NB4 (cell line): ENCODE measurements around the gene MPZL1.

ENCODE experiments used
- DNase-seq: peaks from one replicate; pipeline ENCODE4 v3.0.0; 2010; ENCODE audit warnings: low read depth
- H3K4me3 ChIP-seq: one replicate; pipeline ENCODE4 v1.5.1; 2011; ENCODE audit warnings: mild to moderate bottlenecking, low read depth, low read length, moderate library complexity
- CTCF ChIP-seq: IDR thresholded peaks from one replicate; pipeline ENCODE4 v1.5.1; 2012; ENCODE audit warnings: low read depth, low read length
- MAX ChIP-seq: IDR thresholded peaks from 2 replicates; pipeline ENCODE4 v1.6.1; 2011; ENCODE audit warnings: low read depth, low read length
- MYC ChIP-seq: IDR thresholded peaks from 2 replicates; pipeline ENCODE4 v1.6.1; 2011; ENCODE audit warnings: low read depth, low read length
- POLR2A ChIP-seq: IDR thresholded peaks from 2 replicates; pipeline ENCODE4 v1.6.1; 2011; ENCODE audit warnings: mild to moderate bottlenecking; ENCODE audit not compliant: insufficient read length; ENCODE audit errors: extremely low read depth

MPZL1 gene

DNA sequence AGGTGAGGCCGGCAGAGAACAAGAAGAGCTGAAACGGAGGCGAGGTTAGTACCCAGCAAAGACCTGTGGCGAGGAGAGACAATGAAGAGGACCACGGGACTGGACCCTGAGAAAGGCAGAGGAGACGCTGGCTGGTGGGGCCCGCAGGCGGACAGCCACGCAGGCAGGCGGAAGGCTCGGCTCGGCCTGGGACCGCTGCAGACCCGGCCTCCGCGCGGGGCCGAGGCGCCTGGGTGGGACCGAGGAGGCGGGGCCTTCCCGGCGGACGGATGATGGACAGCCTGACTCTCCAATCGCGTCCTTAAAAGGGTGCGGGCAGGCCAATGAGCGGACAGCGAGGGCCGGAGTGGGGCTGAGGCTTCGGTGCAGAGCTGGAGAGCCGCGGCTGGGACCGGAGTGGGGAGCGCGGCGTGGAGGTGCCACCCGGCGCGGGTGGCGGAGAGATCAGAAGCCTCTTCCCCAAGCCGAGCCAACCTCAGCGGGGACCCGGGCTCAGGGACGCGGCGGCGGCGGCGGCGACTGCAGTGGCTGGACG lies at the start of gene MPZL1:
MPZL1 (plus strand) TSS at position 366 of the 535 bp plus-strand sequence. CDS start 170 bp downstream, outside the sequence.
- TF ChIP-seq POLR2A, result peak; percentile 29
- TF ChIP-seq MAX, result no peak

GRCh38 chr1:167672831-167673230 lies 49.0 kb upstream of the MPZL1 start:
- no peak overlapping the region for H3K4me3 ChIP-seq
- TF ChIP-seq MAX (no peak), CTCF (no peak), POLR2A (no peak), MYC (no peak)
- no peak for DNase-seq

More for the DNA sequence above, at the start of gene MPZL1:
- peak; percentile 91 for DNase-seq
- H3K4me3 ChIP-seq, result peak within 1 kb of the TSS; percentile 84

DNA sequence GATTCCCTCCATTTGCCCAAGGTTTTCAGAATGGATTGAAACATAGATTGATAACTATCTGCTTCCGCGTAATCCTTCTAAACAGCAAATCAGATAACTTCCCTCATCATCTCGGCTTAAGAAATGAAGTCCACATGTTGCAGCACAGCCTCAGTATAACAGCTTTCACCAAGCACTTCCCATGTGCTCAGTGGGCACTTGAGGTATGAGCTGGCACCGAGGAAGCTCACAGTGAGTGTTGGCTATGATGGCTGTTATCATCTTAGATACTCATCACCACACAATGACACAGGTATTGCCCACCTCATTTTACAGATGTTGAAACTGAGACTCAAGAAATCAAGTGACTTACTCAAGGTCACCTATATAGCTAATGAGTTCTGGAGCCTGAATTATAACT lies 48.5 kb upstream of the MPZL1 start:
- TF ChIP-seq POLR2A (no peak), CTCF (no peak), MYC (no peak), MAX (no peak)
- no peak for DNase-seq
- no peak overlapping the region for H3K4me3 ChIP-seq

DNA sequence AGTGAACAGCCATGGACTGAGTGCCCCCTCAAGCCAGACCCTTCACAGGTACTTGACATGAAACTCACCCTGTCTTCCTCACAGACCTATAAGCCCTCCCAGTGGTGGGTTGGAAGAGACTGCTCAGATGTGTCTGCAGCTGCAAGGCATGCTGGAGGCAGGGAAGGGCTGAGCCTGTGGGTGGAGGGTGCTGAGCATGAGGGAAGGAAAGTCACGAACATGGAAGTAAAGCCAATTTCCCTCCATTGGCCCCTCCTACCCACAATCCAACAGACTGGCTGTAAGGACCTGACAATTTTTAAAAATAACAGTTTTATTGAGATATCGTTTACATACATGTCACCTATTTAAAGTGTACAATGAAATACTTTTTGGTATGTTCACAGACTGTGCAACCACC lies 47.6 kb upstream of the MPZL1 start:
- H3K4me3 ChIP-seq, result no peak overlapping the region
- no peak for DNase-seq
- no peak for TF ChIP-seq MYC
- no peak for TF ChIP-seq MAX
- no peak for TF ChIP-seq POLR2A
- no peak for TF ChIP-seq CTCF

DNA sequence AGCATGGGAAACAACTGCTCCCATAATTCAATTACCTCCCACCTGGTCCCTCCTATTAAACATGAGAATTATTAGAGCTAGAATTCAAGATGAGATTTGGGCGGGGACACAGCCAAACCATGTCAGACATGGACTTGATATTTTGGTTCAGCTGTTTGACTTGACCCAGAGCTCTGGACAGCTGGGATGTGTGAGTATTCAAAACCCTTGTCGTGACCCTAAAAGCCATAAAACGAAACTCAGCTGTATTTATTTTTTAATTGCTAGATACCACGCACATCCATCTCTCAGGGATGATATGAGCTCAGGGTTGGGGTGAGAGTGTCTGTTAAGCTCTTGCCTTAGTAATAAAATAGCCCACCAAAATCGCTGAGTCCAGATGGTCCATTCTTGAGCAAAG lies 46.3 kb upstream of the MPZL1 start:
- no peak for DNase-seq
- H3K4me3 ChIP-seq, result no peak overlapping the region
- TF ChIP-seq POLR2A, result no peak
- no peak for TF ChIP-seq MAX
- no peak for TF ChIP-seq MYC
- TF ChIP-seq CTCF, result no peak

DNA sequence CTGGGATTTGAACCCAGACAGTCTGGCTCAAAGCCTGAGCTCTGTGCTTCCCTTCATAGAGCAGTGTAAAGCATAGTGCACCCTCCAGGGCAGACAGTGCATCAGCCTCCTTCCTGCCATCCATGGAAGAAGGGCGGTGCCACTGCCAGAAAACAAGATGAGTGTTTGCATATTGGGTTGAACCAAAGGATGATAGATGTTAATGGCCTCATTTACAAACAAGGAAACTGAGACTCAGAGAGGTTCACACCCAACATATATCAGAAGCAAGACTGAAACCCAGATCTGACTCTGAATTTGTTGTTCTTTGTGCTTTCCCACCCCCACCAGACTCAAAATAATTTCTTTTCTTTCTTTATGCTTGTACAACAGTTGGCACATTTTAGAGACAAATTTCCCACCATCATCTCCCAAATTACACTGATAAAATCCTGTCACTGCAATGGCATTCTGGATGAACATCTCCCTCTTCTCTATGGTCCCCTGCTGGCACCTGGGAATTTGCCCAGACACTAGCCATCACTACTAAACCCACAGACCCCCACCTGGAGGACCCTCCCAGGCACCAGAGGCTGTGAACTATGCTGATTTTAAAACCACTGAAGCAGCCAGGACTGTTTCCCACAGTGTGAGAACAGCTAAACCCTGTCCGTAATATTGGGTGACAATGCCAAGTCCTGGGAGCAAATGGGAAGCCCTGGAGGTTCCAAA lies 45.4 kb upstream of the MPZL1 start:
- no peak for TF ChIP-seq MAX
- no peak for TF ChIP-seq MYC
- TF ChIP-seq POLR2A, result no peak
- no peak for TF ChIP-seq CTCF

More for the DNA sequence above, 45.4 kb upstream of the MPZL1 start:
- H3K4me3 ChIP-seq, result no peak overlapping the region
- no peak for DNase-seq
